ENCODE measurements around the gene C19orf12. TPM values are rescaled to one million over a fixed set of nuclear protein-coding genes. Genes with fewer than 3 reads are reported as not detected.

The C19orf12 gene
- total RNA-seq, 1 experiment from 2014 or later: 17.5 TPM

GRCh38 chr19:29737461-29738000 is 22.5 kb upstream of the C19orf12 start:
- Histone ChIP-seq H3K14ac (ENCODE audit: insufficient read depth, low read length) (no peak overlapping the region; the same call in 1 of the 2 replicates), H2AK5ac (ENCODE audit: insufficient read length, low read length) (no peak overlapping the region), H3K23me2 (ENCODE audit: insufficient read length, low read depth, low read length, poor library complexity, severe bottlenecking) (no peaks in the 10 kb centered on the region), H3K27me3 (ENCODE audit: insufficient read depth, low read length) (no peaks in the 10 kb centered on the region), H3K27ac (ENCODE audit: insufficient read length, low read depth, low read length) (no peak overlapping the region), H4K91ac (ENCODE audit: insufficient read length, low read depth, low read length) (no peak overlapping the region), H2BK12ac (ENCODE audit: insufficient read length, low read depth, low read length) (no peak overlapping the region), H4K20me1 (ENCODE audit: control insufficient read depth, insufficient read depth, insufficient read length) (no peaks in the 10 kb centered on the region), H2AFZ (ENCODE audit: low read length) (no peak overlapping the region), H3K4me1 (ENCODE audit: insufficient read depth, low read length) (no peaks in the 10 kb centered on the region), H3K79me1 (ENCODE audit: insufficient read depth, low read depth, low read length, poor library complexity, severe bottlenecking) (no peaks in the 10 kb centered on the region), H2BK120ac (ENCODE audit: low read depth, low read length, poor library complexity, severe bottlenecking) (no peak overlapping the region), H3K9ac (ENCODE audit: extremely low read depth, insufficient read length, low read length) (no peak overlapping the region), H3T11ph (ENCODE audit: low read length) (no peak overlapping the region), H4K8ac (replicated peaks; ENCODE audit: insufficient read length, low read depth, low read length) (no peak overlapping the region), H4K5ac (ENCODE audit: insufficient read length, low read depth, low read length) (no peak overlapping the region), H3K79me2 (ENCODE audit: insufficient read depth, low read length) (no peaks in the 10 kb centered on the region), H2BK5ac (ENCODE audit: insufficient read length, low read length) (no peak overlapping the region), H3K18ac (ENCODE audit: insufficient read length, low read depth, low read length) (no peak overlapping the region), H2BK20ac (ENCODE audit: low read depth, low read length, poor library complexity, severe bottlenecking) (no peak overlapping the region), H3K56ac (ENCODE audit: insufficient read length, low read depth, low read length) (no peak overlapping the region), H3K9me3 (ENCODE audit: control insufficient read depth, low read depth, low read length) (no peaks in the 10 kb centered on the region), H3K4me2 (ENCODE audit: insufficient read depth, insufficient read length, low read length) (no peak overlapping the region), H3K23ac (ENCODE audit: insufficient read length, low read depth, low read length) (no peak overlapping the region), H3K4ac (ENCODE audit: low read depth, low read length) (no peak overlapping the region), H2BK15ac (ENCODE audit: low read depth, low read length) (no peak overlapping the region)
- Mint-ChIP-seq H3K36me3 (ENCODE audit: insufficient read depth in 1 of 3, low read depth in 3 of 3) (no peaks in the 10 kb centered on the region), H3K27ac (no peak overlapping the region), H3K27me3 (ENCODE audit: low read depth) (peaks cover 1% of the 10 kb centered on the region; the same call in 1 of the 2 replicates), H3K9me3 (no peaks in the 10 kb centered on the region; a peak in 1 of 5 replicates), H3K4me3 (no peak overlapping the region), H3K4me1 (no peaks in the 10 kb centered on the region)
- TF ChIP-seq CTCF (conservative IDR thresholded peaks at IDR 0.05): no peak
- no CpG with 5 or more reads among the region's 11 CpGs for WGBS (ENCODE audit: extremely low coverage, insufficient read length, low lambda C conversion rate)
- no peak for DNase-seq
